Colonic mucosa (tissue), 4 donors: ENCODE data around the gene PHF21B. TPM values are rescaled to one million over a fixed set of nuclear protein-coding genes. Genes with fewer than 3 reads are reported as not detected.

Experiments used
- DNase-seq: peaks from one replicate; pipeline ENCODE4 v3.0.0-alpha.2; 2020
- H3K27ac ChIP-seq: fragments of 200-600 bp; one replicate; pipeline ENCODE4 v1.8.0; 2021
- H3K27me3 ChIP-seq: fragments of 200-600 bp; one replicate; pipeline ENCODE4 v1.8.0; 2021
- H3K36me3 ChIP-seq: fragments of 200-600 bp; one replicate; pipeline ENCODE4 v1.8.0; 2021
- H3K4me1 ChIP-seq: fragments of 200-600 bp; one replicate; pipeline ENCODE4 v1.8.0; 2021; ENCODE audit warnings: mild to moderate bottlenecking
- H3K4me3 ChIP-seq: fragments of 200-600 bp; one replicate; pipeline ENCODE4 v1.8.0; 2021
- H3K9ac ChIP-seq, 2 donors: one replicate each; pipeline ENCODE4 v1.7.0; 2013; ENCODE audit warnings: control low read depth in 2 of 2, low read depth in 2 of 2, low read length in 2 of 2
- H3K9me3 ChIP-seq: fragments of 200-600 bp; one replicate; pipeline ENCODE4 v1.8.0; 2021
- CTCF ChIP-seq: fragments of 200-600 bp; IDR thresholded peaks from one replicate; pipeline ENCODE4 v1.8.0; 2022; ENCODE audit warnings: antibody characterized with exemption, mild to moderate bottlenecking
- intact Hi-C: fragments of 100-400 bp; cut with DNase I; formaldehyde crosslinking; loops from one replicate; pipeline ENCODE4 v1.14.1; 2022
- total RNA-seq, 2 donors: library from RNA; stranded (reverse); fragmentation: NEBNext Ultra II Directional in 1 of 2; extraction: Animal tissue kit (Norgen Biotek cat#: 25700) in 1 of 2; gene quantifications; one replicate each; pipeline ENCODE4 v1.2.1, GENCODE V29; 2021
- donor health status: healthy.
- donor health status: DM: no; HTN: no; CAD: no.
- donor health status: DM: no; HTN: no; CAD: no.

The PHF21B gene
- total RNA-seq, 2 donors from 2014 or later: not detected

- H3K4me3 ChIP-seq: no peak overlapping the region
- TF ChIP-seq CTCF: no peak
- no peak for DNase-seq
- intact Hi-C loops: no loop called here
- H3K9ac ChIP-seq: no peak overlapping the region
- no peaks in the 10 kb centered on the region for H3K4me1 ChIP-seq
- no peaks in the 10 kb centered on the region for H3K36me3 ChIP-seq
- no peaks in the 10 kb centered on the region for H3K27me3 ChIP-seq
- no peak overlapping the region for H3K27ac ChIP-seq
- no peaks in the 10 kb centered on the region for H3K9me3 ChIP-seq
Measured at GRCh38 chr22:44845796-44846720, 163.7 kb downstream of the PHF21B start.

GRCh38 chr22:44845191-44845590 lies 164.6 kb downstream of the PHF21B start:
- Histone ChIP-seq H3K36me3 (no peaks in the 10 kb centered on the region), H3K27ac (no peak overlapping the region), H3K9me3 (no peaks in the 10 kb centered on the region), H3K9ac (no peak overlapping the region), H3K27me3 (no peaks in the 10 kb centered on the region), H3K4me1 (no peaks in the 10 kb centered on the region), H3K4me3 (no peak overlapping the region)
- intact Hi-C loops: no loop called here
- no peak for DNase-seq
- no peak for TF ChIP-seq CTCF

GRCh38 chr22:44842417-44842816 lies 167.4 kb downstream of the PHF21B start:
- Histone ChIP-seq H3K27me3 (no peaks in the 10 kb centered on the region), H3K4me3 (no peak overlapping the region), H3K36me3 (no peaks in the 10 kb centered on the region), H3K9me3 (no peaks in the 10 kb centered on the region), H3K27ac (no peak overlapping the region), H3K9ac (no peak overlapping the region), H3K4me1 (no peaks in the 10 kb centered on the region)
- no peak for DNase-seq
- intact Hi-C loops: no loop called here
- no peak for TF ChIP-seq CTCF

GRCh38 chr22:44840611-44841322 lies 169.0 kb downstream of the PHF21B start:
- intact Hi-C loops: no loop called here

GRCh38 chr22:44839721-44840120 lies 170.1 kb downstream of the PHF21B start:
- Histone ChIP-seq H3K9ac (no peak overlapping the region), H3K4me3 (no peak overlapping the region), H3K36me3 (no peaks in the 10 kb centered on the region), H3K27ac (no peak overlapping the region), H3K27me3 (no peaks in the 10 kb centered on the region), H3K4me1 (no peaks in the 10 kb centered on the region), H3K9me3 (no peaks in the 10 kb centered on the region)
- DNase-seq: no peak
- TF ChIP-seq CTCF: no peak
- intact Hi-C loops: no loop called here

More at GRCh38 chr22:44840611-44841322, 169.0 kb downstream of the PHF21B start:
- no peaks in the 10 kb centered on the region for H3K27me3 ChIP-seq
- H3K36me3 ChIP-seq: no peaks in the 10 kb centered on the region
- no peak for DNase-seq
- H3K9ac ChIP-seq: no peak overlapping the region
- no peak overlapping the region for H3K4me3 ChIP-seq
- no peaks in the 10 kb centered on the region for H3K9me3 ChIP-seq
- H3K4me1 ChIP-seq: no peaks in the 10 kb centered on the region
- no peak overlapping the region for H3K27ac ChIP-seq
- no peak for TF ChIP-seq CTCF
